Measurements from ENCODE around the gene CRYL1.

DNA sequence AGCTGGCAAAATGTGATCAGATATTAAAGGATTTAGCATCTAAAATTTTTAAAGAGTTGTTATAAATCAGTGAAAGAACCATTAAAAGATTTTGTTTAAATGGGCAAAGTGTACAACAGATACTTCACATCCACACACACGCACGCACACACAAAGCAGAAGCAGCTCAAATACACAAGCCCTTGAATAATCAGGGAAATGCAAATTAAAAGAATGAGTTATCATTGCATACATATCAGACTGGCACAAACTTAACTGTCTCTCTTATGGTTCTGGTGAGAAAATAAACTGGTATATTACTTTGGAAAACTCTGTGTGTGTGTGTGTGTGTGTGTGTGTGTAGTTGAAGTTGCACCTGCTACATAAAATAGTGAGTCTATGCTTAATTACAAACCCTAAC lies 59.3 kb downstream of the CRYL1 start:
- no peak for TF ChIP-seq POLR2A (IDR thresholded peaks at IDR 0.05; ENCODE audit: low read depth, low read length)
- no peak for TF ChIP-seq TAF1 (IDR thresholded peaks at IDR 0.05; ENCODE audit: low read depth, low read length)
- no peak for TF ChIP-seq POLR2AphosphoS5 (IDR thresholded peaks at IDR 0.05; ENCODE audit: low read depth, low read length)
- no peak for TF ChIP-seq SPI1 (IDR thresholded peaks at IDR 0.05; ENCODE audit: low read depth, low read length)
- TF ChIP-seq POU2F2 (IDR thresholded peaks at IDR 0.05; ENCODE audit: low read depth, low read length): no peak
